Measurements from ENCODE around the gene OGA.

The OGA gene

GRCh38 chr10:101745074-101745696 lies 73.1 kb downstream of the OGA start:
- Histone ChIP-seq H3K9me3 (ENCODE audit: control insufficient read depth, low read length) (no peaks in the 10 kb centered on the region), H3K4me1 (ENCODE audit: control insufficient read depth, insufficient read depth, low read length, poor library complexity, severe bottlenecking) (peaks cover 10% of the 10 kb centered on the region), H3K27ac (ENCODE audit: low read depth, low read length, severe bottlenecking) (no peak overlapping the region), H3K36me3 (ENCODE audit: control insufficient read depth, insufficient read depth, low read length) (no peaks in the 10 kb centered on the region), H3K4me3 (ENCODE audit: extremely low read depth, insufficient read depth, low read length, poor library complexity, severe bottlenecking) (no peak overlapping the region)
- WGBS, 2 experiments (ENCODE audit: insufficient coverage in 2 of 2) = 93 to 95% methylated on average over 8 to 9 of the region's 9 CpGs

- Histone ChIP-seq H3K4me1 (ENCODE audit: control insufficient read depth, insufficient read depth, low read length, poor library complexity, severe bottlenecking) (peaks cover 10% of the 10 kb centered on the region), H3K36me3 (ENCODE audit: control insufficient read depth, insufficient read depth, low read length) (no peaks in the 10 kb centered on the region), H3K9me3 (ENCODE audit: control insufficient read depth, low read length) (no peaks in the 10 kb centered on the region), H3K4me3 (ENCODE audit: extremely low read depth, insufficient read depth, low read length, poor library complexity, severe bottlenecking) (no peak overlapping the region), H3K27ac (ENCODE audit: low read depth, low read length, severe bottlenecking) (no peak overlapping the region)
- WGBS, 2 experiments (ENCODE audit: insufficient coverage in 2 of 2) = 90% methylated on average over 2 of the region's 3 CpGs; no CpG with 5 or more reads in 1 of the 2 experiments
These were observed 74.0 kb downstream of the OGA start for GRCh38 chr10:101744267-101744666.

- no peaks in the 10 kb centered on the region for H3K9me3 ChIP-seq (ENCODE audit: control insufficient read depth, low read length)
- no peaks in the 10 kb centered on the region for H3K4me1 ChIP-seq (ENCODE audit: control insufficient read depth, insufficient read depth, low read length, poor library complexity, severe bottlenecking)
- 50 to 89% methylated on average over 1 to 2 of the region's 2 CpGs for WGBS, 2 experiments (ENCODE audit: insufficient coverage in 2 of 2)
- no peaks in the 10 kb centered on the region for H3K36me3 ChIP-seq (ENCODE audit: control insufficient read depth, insufficient read depth, low read length)
- no peak overlapping the region for H3K4me3 ChIP-seq (ENCODE audit: extremely low read depth, insufficient read depth, low read length, poor library complexity, severe bottlenecking)
- H3K27ac ChIP-seq (ENCODE audit: low read depth, low read length, severe bottlenecking) = no peak overlapping the region
These were observed 76.3 kb downstream of the OGA start for GRCh38 chr10:101741938-101742337.

DNA sequence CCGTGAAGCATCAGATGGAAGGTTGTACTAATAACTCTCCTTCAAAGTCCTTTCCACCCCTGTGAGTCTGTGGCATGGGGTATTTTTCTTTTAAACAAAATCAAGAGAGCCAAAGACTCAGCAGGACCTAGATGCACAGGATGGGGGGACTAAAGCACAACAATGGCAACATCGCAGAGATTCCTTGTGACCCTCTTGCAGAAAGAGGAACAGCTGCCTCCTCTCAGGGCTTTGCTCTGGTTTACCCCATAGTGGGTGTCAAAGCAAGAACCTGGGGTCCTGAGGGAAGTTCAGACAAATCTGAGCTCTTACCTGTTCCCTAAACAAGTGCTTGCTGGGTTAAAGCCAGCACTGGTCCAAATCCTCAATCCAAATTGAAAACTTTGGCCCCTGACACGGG lies 81.6 kb downstream of the OGA start:
- Histone ChIP-seq H3K27ac (ENCODE audit: low read depth, low read length, severe bottlenecking) (no peak overlapping the region), H3K9me3 (ENCODE audit: control insufficient read depth, low read length) (no peaks in the 10 kb centered on the region), H3K36me3 (ENCODE audit: control insufficient read depth, insufficient read depth, low read length) (no peaks in the 10 kb centered on the region), H3K4me1 (ENCODE audit: control insufficient read depth, insufficient read depth, low read length, poor library complexity, severe bottlenecking) (no peaks in the 10 kb centered on the region), H3K4me3 (ENCODE audit: extremely low read depth, insufficient read depth, low read length, poor library complexity, severe bottlenecking) (no peak overlapping the region)
- 64 to 76% methylated on average over 2 of the region's 3 CpGs for WGBS, 2 experiments (ENCODE audit: insufficient coverage in 2 of 2)

All from mesodermal cell (in vitro differentiated cells).